Urothelium cell line (cell line): Measurements from ENCODE around the gene INPP5K.
A peak's percentile ranks its signal among the peaks of the same experiment; 100 is the strongest.
"Not testable (repeated sequence)": the region's sequence is repeated elsewhere in the genome, so short reads cannot be mapped to it uniquely, and the experiment has no call there.

Source experiments
- DNase-seq: peaks from one replicate; pipeline ENCODE4 v3.0.0; 2011; ENCODE audit warnings: low spot score, mixed read lengths
- FAIRE-seq: peaks from 2 replicates; lab custom pipeline; 2011; peaks lifted over from hg19 to GRCh38; lab: Jason Lieb, UNC

Gene INPP5K

GRCh38 chr17:1469231-1469852, 47.1 kb downstream of the INPP5K start:
- no peak for DNase-seq
- FAIRE-seq: no peak

GRCh38 chr17:1467898-1468492, 48.4 kb downstream of the INPP5K start:
- FAIRE-seq: no peak

GRCh38 chr17:1467258-1467657, 49.2 kb downstream of the INPP5K start:
- DNase-seq (no peak), FAIRE-seq (no peak)

More at GRCh38 chr17:1467898-1468492, 48.4 kb downstream of the INPP5K start:
- no peak for DNase-seq

GRCh38 chr17:1464186-1464585, 52.2 kb downstream of the INPP5K start:
- DNase-seq (no peak), FAIRE-seq (no peak)

- FAIRE-seq (no peak), DNase-seq (no peak)
These were observed 54.0 kb downstream of the INPP5K start for GRCh38 chr17:1462164-1463112.

GRCh38 chr17:1461198-1461944, 55.0 kb downstream of the INPP5K start:
- DNase-seq (no peak), FAIRE-seq (no peak)

- FAIRE-seq (no peak), DNase-seq (peak; percentile 30)
These were observed 56.2 kb downstream of the INPP5K start for GRCh38 chr17:1460233-1460632.

GRCh38 chr17:1455797-1456599, 60.4 kb downstream of the INPP5K start, which contains the start of gene CRK:
Gene CRK, minus strand, starts transcription at chr17:1456232. Its CDS starts 115 bp downstream, at chr17:1456117.
- DNase-seq: peak; percentile 97
- FAIRE-seq: no peak

- DNase-seq (peak; percentile 62), FAIRE-seq (no peak)
These were observed 61.1 kb downstream of the INPP5K start for GRCh38 chr17:1455291-1455796.

- FAIRE-seq (no peak), DNase-seq (no peak)
These were observed 61.9 kb downstream of the INPP5K start for GRCh38 chr17:1454541-1454940.

GRCh38 chr17:1453694-1454093, 62.7 kb downstream of the INPP5K start:
- DNase-seq, FAIRE-seq: not testable (repeated sequence)

- FAIRE-seq (no peak), DNase-seq (no peak)
These were observed 63.6 kb downstream of the INPP5K start for GRCh38 chr17:1452836-1453235.

- not testable (repeated sequence) for DNase-seq, FAIRE-seq
These were observed 66.2 kb downstream of the INPP5K start for GRCh38 chr17:1450261-1450660.

- DNase-seq (no peak), FAIRE-seq (no peak)
These were observed 66.9 kb downstream of the INPP5K start for GRCh38 chr17:1449412-1449967.

- FAIRE-seq (no peak), DNase-seq (no peak)
These were observed 69.4 kb downstream of the INPP5K start for GRCh38 chr17:1447052-1447451.

GRCh38 chr17:1446201-1446600, 70.2 kb downstream of the INPP5K start:
- DNase-seq (no peak), FAIRE-seq (no peak)

- not testable (repeated sequence) for FAIRE-seq, DNase-seq
These were observed 70.7 kb downstream of the INPP5K start for GRCh38 chr17:1445695-1446094.
